Right forelimb (tissue), 1 donor: ENCODE results near the gene MICU2.

Experiments used
- DNase-seq: peaks from one replicate; pipeline ENCODE4 v3.0.0-alpha.2; 2018

Gene MICU2

DNA sequence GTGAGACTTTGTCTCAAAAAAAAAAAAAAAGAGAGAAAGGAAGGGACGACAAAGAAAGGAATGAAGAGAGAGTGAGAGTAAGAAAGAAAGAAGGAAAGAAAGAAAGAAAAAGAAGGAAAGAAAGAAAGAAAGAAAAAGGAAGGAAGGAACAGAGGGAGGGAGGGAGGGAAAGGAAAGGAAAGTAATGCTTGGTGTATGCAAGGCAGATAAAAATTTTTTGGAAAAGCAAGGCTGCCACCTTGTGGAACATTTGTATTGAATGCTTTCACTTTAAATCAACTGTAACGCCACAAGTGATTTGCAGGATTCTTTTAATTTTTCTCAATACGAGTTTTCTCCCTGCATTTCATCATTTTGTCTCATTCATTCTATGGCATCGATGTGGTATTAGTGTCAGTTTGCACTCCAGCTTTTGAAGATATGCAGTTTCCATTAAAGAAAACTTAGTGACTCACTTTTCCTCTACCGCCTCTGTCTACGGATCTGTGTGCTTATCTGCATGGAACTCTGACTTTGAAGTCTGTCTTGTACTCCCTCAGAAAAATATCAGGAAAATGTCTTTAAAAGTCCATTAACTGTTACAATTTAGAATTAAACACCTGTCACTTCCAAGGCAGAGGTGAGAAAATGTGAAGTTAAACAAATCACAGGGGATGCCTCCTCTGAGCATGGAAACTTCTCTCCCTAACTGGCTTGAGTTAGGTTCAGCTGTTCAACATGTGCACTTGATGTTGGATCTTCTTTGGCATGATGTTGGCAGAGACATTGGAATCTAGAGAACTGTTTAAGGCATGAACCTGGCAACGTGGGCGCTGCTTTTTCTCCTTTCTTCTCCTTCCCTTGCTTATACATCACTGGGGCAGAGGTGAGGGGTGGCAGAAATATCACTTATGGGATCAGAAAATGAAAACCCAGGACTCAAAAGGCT lies 124.8 kb downstream of the MICU2 start:
- no peak for DNase-seq

DNA sequence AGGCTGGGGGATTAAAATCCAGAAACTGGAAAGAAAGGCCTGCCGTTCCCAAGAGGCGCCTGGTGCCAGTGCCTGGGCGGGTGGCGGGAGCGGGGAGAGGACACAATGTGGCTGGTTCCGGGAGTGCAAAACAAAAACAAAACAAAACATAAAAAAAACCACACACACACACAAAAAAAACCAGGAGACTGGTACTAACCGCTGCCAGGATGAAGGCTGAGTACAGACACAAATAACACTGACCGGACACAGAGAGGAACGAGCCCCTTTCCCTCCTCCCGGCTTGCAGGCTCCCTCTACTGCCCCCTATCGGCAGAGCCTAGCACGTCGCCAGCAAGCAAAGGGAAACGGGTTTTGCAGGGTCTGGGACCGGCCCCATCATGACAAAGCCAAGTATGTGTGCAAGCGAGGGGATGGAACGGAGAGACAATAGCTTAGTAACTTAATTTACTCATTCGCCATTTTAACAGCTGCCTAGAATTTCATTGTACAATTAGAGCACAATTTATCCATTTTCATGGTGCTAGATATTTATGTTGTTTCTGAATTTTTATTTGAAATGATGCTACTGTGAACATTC lies 127.0 kb downstream of the MICU2 start:
- peak; percentile 84 for DNase-seq

DNA sequence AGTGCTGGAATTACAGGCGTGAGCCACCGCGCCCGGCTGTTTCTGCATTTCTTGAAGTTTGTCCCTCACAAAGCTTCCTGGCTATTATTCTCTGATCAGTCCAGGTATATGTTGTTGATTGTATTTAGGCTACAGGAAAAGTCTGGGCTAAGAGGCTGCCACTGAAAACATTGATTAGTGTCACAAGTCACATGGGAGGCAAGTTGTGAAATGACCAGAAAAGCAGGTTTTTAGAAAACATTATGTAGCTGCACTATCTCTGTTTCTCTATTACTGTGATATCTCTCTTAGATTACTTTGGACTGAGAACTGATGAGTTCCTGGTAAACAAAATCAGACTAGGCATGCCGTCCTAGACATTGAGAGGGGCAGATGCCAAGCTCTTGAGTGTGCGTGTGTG lies 128.9 kb downstream of the MICU2 start:
- DNase-seq = no peak

- no peak for DNase-seq
Measured at GRCh38 chr13:21470785-21471184, 133.2 kb downstream of the MICU2 start.

- DNase-seq = no peak
Measured at GRCh38 chr13:21466527-21466926, 137.4 kb downstream of the MICU2 start.

DNA sequence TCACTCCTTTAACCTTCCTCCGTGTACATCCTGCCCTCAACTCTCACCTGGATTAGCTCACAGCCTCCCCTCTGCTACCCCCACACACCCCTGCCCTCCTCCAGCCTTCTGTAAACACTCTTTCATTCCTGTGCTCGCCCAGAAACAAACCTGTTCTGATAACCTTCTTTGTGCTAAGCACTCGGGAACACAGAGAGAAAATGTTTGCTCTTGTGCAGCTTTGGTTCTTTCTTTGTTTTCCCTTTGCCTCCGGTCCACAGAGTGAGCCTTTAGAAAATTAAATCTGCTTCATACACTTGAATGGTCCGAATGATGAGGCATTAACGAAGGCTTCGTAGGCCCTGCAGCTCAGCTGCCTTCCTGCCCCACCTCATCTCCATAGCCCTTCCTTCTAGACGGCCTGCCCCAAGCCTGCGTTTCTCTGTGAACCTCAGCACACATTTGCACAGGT lies 138.2 kb downstream of the MICU2 start:
- DNase-seq = no peak

- DNase-seq = no peak
Measured at GRCh38 chr13:21463424-21463823, 140.5 kb downstream of the MICU2 start.

DNA sequence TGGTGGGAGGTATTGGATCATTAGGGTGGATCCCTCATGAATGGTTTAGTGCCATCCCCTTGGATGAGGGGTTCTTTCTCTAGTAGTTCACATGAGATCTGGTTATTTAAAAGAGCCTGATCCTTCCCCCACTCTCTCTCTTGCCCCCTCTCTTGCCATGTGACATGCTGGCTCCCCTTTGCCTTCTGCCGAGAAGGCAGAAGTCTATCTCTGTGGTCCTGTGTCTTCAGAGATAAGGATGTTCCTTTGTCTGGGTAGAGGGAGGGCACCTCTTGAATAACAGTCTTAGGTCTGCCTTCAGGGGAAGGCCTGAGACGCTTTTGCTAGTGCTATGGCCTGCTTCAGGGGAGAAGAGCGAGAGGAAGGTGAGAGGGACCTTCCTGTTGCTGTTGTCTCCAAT lies 142.8 kb downstream of the MICU2 start:
- no peak for DNase-seq

DNA sequence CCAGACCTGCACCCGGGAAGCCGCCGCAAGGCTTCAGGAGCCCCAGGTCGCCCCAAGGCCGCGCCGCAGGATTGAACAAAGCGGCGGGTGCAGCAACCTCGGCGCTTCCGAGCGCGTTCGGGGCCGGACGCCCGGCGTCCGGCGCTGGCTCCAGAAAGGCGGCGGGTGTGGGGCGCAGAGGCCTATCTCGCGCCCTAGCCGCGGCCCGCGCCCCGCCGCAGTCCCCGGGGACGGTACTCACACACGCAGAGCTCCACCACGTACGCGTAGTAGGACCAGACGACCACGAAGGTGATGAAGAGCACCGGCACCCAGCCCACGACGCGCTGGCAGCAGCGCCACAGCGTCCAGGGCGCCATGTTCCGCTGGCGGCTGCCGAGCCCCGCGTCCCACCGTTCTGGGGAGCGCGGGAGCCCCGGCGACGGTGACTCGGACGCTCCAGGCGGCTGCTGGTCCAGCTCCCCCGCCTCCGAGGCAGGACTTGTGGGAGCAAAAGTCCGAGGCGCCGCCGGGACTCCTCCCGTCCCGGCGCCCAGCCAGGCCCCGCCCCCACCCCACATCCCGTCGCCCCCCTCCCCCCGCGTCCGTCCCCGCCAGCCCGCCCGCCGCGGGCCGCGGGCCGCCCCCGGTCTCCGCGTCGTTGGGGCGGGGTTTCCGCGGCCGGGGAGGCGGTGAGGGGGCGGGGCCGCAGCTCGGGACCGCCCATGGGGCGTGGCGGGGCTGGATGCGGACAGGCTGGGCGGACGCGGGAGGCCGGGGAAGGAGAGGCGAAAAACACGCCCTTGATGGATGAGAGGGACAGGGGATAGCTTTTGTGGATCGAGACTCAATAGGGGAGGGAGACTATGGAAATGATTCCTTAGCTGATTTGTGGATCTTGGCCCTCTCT lies 144.9 kb downstream of the MICU2 start, which contains the start of gene ZDHHC20:
Gene ZDHHC20 (minus strand): TSS at position 491 of the 889 bp plus-strand sequence. CDS start 132 bp downstream, at position 359.
- DNase-seq = peak; percentile 95

- peak; percentile 50 for DNase-seq
Measured at GRCh38 chr13:21458451-21458812, 145.5 kb downstream of the MICU2 start.

DNA sequence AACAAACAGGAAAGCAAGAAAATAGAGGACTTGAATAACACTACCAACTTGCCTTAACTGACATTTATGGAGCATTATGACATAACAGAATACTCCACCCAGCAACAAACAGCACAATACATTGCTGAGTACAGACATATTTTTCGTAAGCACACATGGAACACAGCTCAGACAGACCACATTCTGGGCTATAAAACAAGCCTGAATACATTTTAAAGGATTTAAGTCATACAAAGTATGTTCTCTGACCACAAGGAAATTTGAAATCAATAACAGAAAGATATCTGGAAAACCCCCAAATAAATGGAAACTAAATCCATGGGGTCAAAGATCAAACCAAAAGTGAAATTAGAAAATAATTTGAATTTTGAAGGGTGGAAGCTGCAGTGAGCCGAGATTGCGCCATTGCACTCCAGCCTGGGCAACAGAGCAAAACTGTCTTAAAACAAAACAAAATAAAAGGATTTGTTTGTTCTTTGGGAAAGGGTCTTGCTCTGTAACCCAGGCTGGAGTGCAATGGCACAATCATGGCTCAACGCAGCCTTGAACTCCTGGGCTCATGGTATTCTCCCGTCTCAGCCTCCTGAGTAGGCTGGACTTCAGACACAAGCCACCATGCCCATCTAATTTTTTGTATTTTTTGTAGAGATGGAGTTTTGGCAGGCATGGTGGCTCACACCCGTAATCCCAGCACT lies 150.4 kb downstream of the MICU2 start:
- no peak for DNase-seq

GRCh38 chr13:21450936-21451335 lies 153.0 kb downstream of the MICU2 start:
- no peak for DNase-seq

- no peak for DNase-seq
Measured at GRCh38 chr13:21446656-21447055, 157.3 kb downstream of the MICU2 start.

DNA sequence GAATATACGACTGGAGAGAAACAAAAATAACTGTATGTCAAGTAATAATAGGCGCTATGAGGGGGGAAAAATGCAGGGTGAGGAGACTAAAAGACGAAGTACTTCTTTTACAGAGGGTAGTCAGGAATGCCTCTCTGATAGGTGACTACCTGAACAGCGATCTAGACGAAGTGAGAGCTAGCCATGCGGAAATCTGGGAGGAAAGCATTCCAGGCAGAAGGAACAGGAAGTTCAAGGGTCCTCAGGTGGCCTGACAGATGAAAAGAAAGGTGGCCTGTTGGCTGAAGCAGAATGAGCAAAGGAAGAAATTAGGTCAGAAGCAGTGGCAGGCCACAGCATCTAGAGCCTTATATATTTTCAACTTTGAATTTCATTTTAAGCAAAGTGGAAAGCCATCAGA lies 158.2 kb downstream of the MICU2 start:
- DNase-seq = no peak

GRCh38 chr13:21443171-21443570 lies 160.8 kb downstream of the MICU2 start:
- DNase-seq = no peak
